GM19239 (cell line): ENCODE measurements around the gene MLC1.

Source experiments
- DNase-seq: peaks from one replicate; pipeline ENCODE4 v3.0.0; 2011; ENCODE audit warnings: low spot score; ENCODE audit not compliant: insufficient read length
- FAIRE-seq: peaks from 2 replicates; lab custom pipeline; 2011; peaks lifted over from hg19 to GRCh38; lab: Jason Lieb, UNC

MLC1 gene

GRCh38 chr22:50022171-50022819 is 62.9 kb downstream of the MLC1 start:
- FAIRE-seq: no peak
- no peak for DNase-seq

DNA sequence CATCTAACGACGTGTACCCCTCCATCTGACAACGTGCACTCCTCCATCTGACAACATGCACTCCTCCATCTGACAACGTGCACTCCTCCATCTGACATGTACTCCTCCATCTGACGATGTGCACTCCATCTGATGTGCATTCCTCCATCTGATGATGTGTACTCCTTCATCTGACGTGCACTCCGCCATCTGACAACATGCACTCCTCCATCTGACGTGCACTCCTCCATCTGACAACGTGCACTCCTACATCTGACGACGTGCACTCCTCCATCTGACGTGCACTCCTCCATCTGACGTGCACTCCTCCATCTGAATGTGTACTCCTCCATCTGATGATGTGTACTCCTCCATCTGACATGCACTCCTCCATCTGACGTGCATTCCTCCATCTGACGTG is 64.6 kb downstream of the MLC1 start:
- DNase-seq: no peak
- FAIRE-seq: no peak

DNA sequence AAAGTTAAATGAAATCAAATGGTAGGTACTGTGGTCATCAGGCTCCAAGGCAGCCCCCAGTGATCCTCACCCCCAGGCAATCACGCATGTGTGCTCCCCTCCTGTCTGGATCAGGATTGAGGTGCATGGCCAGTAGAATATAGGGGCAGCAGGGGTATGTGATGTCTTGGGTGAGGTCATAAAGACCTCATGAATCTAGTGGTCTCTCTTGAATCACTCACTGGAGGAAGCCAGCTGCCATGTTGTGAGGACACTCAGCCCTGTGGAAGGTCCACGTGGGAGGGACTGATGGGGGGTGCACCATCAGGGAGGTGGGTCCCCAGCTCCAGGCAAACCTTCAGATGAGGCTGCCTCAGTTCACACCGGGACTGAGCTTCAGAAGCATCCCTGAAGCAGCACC is 65.9 kb downstream of the MLC1 start:
- no peak for FAIRE-seq
- no peak for DNase-seq

GRCh38 chr22:50018608-50019285 is 66.5 kb downstream of the MLC1 start:
- FAIRE-seq (no peak), DNase-seq (no peak)

GRCh38 chr22:50017701-50018224 is 67.5 kb downstream of the MLC1 start:
- no peak for DNase-seq
- no peak for FAIRE-seq

DNA sequence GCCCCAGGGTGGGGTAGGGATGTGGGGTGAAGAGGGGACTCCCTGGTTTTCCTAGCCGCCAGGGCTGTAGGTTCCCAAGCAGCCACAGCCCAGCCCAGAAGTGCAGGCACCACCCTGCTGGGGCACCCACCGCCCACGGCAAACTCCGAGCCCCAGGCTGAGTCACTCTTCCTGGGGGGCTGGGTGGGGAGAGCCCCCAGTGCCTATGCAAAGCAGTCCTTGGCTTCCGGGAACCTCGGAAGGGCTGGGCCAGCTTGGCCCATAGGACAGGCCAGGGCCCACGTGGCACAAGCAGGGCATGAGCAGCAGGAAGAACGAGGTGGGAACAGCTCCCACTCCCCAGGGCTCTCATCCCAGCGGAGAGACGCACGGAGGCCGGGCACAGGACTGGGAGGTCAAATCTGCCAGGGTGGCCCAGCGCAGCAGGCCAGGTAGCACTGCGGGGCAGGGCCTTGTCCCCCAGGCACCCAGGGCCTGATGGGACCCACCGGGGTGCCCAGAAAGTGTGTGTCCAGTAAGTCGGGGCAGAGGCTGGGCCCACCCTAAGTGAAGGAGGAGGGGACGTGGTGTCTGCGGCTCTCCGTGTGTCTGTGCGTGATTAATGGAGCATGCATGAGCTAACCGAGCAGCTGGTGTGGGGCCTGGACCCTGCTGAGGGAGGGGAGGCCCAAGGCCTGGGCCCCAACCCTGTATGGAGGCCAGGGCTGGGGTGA is 68.1 kb downstream of the MLC1 start:
- no peak for FAIRE-seq
- no peak for DNase-seq

GRCh38 chr22:50016308-50016987 is 68.8 kb downstream of the MLC1 start:
- no peak for FAIRE-seq
- DNase-seq: no peak

GRCh38 chr22:50015451-50016307 is 69.5 kb downstream of the MLC1 start:
- no peak for FAIRE-seq
- no peak for DNase-seq

DNA sequence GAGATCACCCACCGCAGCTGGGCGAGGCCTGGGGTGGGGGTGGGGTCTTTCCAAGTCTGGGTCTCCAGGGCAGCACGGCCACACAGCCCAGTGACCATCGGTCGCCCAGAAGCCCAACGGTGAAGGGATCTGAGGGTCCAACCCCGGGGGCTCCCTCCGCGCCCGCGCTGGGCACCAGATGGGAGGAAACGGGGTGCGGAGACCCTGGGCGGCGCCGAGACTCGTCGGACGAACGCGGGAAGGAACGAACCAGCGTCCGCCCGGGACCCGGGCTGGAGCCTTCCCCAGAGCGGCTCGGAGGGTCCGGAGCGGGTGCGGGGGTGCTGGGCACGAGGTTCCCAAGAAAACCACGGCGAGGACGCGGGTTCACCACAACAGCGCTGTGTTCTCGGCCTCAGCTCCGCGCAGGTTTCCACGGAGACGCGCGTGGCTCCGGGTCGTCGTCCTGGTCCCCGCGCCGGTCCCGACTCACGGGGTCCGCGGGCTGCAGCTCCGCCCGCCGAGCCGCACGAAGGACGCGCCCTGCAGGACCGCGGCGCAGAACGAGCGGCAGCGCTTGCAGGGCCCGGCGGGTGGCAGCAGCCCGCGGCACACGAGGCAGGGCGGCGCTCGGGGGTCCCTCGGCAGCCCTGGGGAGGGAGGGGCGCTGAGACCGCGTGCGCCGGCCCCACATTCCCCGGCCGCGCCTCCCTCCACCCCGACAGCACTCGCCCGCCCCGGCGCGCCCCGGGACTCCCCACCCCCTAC is 70.4 kb downstream of the MLC1 start:
- FAIRE-seq: no peak
- no peak for DNase-seq

DNA sequence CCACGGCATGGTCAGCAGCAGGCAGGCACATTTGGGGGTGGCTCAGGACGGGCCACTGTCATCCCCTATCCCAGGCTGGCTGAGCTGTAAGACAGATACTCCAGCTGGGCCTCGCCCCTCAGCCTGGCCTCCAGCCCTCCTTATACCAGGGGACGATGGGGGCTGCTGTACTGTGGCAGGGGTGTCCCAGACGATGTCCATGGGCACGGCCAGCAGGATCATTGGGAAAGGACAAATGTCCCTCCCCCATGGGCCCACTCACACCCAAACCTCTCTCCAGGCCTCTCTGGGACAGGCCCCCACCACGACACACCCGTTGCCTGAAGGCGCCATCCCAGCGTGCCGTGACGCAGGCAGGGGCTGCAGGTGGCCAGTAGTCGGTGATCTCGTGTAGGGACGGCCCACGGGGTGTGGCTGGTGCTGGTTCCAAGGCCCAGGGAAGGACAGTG is 71.1 kb downstream of the MLC1 start:
- FAIRE-seq: no peak

GRCh38 chr22:50012211-50013181 is 72.7 kb downstream of the MLC1 start, which contains the start of gene IL17REL:
IL17REL (minus strand) TSS chr22:50012765; CDS start chr22:50012646, 119 bp downstream.
- DNase-seq: no peak
- FAIRE-seq: no peak

More for the DNA sequence above, 71.1 kb downstream of the MLC1 start:
- no peak for DNase-seq

DNA sequence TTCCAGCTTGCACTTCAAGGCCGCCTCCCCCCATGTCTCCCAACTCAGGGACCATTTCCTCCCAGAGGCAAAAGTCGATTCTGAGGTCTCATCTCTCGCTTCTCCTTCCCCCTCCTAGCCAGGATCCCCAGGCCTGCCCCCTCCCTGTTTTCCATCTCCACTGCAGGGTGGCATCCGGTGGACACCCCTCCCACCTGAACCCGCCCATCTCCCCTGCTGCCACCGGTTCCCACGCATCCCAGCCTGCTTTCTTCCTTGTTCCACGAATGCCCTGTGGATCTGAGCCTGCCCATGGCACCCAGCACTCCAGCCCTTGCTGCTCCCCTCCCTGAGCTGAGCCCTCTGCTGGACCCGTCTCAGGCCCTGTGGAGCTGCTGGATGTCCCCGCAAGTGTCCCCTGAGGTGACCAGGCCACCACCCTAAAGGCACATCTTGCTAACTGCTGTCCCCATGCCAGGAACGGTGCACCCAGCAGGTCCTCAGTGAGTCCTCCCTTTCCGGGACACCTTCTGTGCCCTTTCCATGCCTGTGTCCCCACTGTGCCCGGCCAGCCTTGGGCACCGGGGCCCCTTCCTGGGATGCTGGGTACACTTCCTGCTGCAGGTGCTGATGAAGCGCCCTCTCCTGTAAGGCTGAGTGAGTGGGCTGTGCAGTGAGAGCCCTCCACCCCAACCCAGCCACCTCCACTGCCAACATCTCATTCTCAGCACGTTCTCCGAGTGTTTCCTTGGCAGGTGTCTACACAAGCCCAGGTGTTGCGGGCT is 73.6 kb downstream of the MLC1 start:
- DNase-seq: no peak
- FAIRE-seq: no peak

DNA sequence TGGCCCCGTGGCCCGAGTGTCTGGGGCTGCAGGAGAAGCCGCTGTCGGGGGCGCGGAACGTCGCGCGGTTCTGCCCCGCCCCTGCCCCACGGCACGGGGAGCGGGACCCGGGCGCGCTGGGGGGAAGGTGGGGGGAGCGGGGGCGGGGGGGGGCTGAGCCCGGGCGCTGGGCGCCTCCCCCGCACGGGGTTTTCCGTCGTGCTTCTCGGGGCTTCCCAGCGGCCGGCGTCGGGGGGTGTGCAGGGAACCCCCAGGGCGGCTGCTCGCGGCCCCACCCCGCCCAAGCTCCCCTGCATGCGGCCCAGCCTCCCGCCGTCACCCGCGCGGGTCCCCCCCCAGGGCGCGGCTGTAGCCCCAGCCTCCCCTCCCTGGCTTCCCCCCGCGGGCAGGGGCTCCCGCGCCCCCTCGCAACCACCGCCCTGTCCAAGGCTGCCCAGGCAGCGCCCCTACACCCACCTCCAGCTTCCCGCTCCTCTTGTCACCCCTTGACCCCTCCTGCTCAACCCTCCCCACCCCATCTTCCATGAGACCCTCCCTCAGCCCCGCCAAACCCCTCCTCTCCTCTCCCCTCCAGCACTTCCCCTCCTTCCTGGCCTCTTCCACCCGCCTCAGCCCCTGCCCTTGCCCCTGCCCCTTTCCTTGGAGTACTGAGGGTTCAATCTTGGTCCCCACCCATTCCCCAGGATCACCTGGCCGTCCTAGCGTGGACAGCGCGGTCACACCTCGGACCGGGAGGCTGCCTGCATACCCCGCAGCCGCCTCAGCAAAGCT is 74.4 kb downstream of the MLC1 start:
- no peak for DNase-seq
- no peak for FAIRE-seq

- FAIRE-seq: no peak
- DNase-seq: no peak
Observed at GRCh38 chr22:50009765-50010675, 75.2 kb downstream of the MLC1 start.
